ENCODE data around the gene ZNF552.

ZNF552 gene

GRCh38 chr19:57771417-57771816 lies 43.3 kb downstream of the ZNF552 start:
- no peak for DNase-seq

- DNase-seq, result peak; percentile 91
These were observed 45.2 kb downstream of the ZNF552 start, which contains the start of gene ZNF586 for GRCh38 chr19:57769345-57770131. Gene ZNF586, plus strand, starts transcription at chr19:57769676. Its CDS starts 167 bp downstream, at chr19:57769843.

- DNase-seq, result peak; percentile 37
These were observed 55.6 kb downstream of the ZNF552 start for GRCh38 chr19:57759096-57759495.

GRCh38 chr19:57757941-57758340 lies 56.8 kb downstream of the ZNF552 start:
- no peak for DNase-seq
